ENCODE results near the gene SYT15. TPM values are rescaled to one million over a fixed set of nuclear protein-coding genes. Genes with fewer than 3 reads are reported as not detected.

Gene SYT15
- polyA plus RNA-seq, 3 donors = 0.23 to 0.31 TPM; not detected in 1

DNA sequence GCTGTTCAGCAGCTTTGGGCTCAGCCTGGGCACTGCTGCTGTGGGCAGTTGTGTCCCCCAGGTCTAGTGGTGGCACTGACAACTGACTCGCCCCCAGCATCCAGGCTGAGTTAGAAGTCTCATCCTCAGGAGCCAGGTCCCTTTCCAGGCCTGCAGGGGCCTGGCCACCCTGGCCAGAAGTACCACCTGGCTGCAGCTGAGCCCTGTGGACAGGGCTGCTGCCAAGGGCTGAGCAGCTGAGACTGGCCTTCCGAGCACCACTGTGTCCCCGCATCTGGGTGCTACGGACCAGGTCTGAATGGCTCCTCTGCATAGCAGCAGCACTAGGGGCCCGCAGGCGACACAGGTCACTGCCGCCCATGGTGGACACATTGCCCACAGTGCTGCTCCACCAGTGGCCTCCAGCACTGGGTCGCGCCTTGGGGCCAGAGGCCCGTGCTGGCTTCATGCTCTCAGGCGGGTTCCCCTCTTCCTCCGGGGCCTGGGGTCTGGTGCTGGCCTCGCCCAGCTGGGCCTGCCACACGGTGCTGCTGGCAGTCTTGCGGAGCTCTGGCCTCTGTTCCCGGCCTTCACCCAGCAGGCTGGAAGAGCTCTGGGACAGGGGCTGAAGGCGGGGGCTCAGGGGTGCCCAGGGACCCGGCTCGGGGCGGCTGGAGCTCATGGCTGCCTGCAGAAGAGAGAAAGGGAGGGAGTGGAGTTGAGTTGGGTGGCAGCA lies 28.7 kb upstream of the SYT15 start:
- DNase-seq = no peak
- Histone ChIP-seq H3K27me3 (ENCODE audit: control insufficient read depth in 2 of 2, insufficient read depth in 2 of 2, low read length in 2 of 2) (peaks cover 4 to 16% of the 10 kb centered on the region in 2 donors), H3K9ac (ENCODE audit: insufficient read depth, low read length, poor library complexity, severe bottlenecking) (no peak overlapping the region)

More for the DNA sequence above, 28.7 kb upstream of the SYT15 start:
- Histone ChIP-seq H3K4me2 (replicated peaks; ENCODE audit: extremely low read depth, low read length, poor library complexity, severe bottlenecking) (no peak overlapping the region), H2AFZ (ENCODE audit: insufficient read depth, low read depth, low read length, poor library complexity, severe bottlenecking) (no peak overlapping the region), H3K27ac (ENCODE audit: low read depth in 1 of 2, low read length in 2 of 2) (no peak overlapping the region), H3K4me1 (ENCODE audit: control insufficient read depth in 1 of 2, insufficient read depth in 2 of 2, low read length in 2 of 2) (no peaks in the 10 kb centered on the region), H3K9me3 (replicated peaks in 1 of 2; ENCODE audit: control insufficient read depth in 1 of 2, insufficient read depth in 1 of 2, low read length in 2 of 2) (peaks cover 0 to under 1% of the 10 kb centered on the region in 2 donors), H4K20me1 (ENCODE audit: insufficient read depth, low read length) (no peaks in the 10 kb centered on the region), H3K79me2 (ENCODE audit: insufficient read depth, low read length) (no peaks in the 10 kb centered on the region), H3K4me3 (replicated peaks in 1 of 3; ENCODE audit: low read depth in 2 of 3, low read length in 3 of 3) (no peak overlapping the region), H3K36me3 (replicated peaks in 1 of 2; ENCODE audit: control insufficient read depth in 1 of 2, insufficient read depth in 2 of 2, low read length in 2 of 2) (no peaks in the 10 kb centered on the region)
- 85% methylated on average over 20 of the region's 20 CpGs for WGBS (ENCODE audit: insufficient coverage)
- Mint-ChIP-seq H3K4me1 (no peaks in the 10 kb centered on the region), H3K27me3 (ENCODE audit: low read depth in 3 of 3) (peaks cover 0 to 2% (median 0%) of the 10 kb centered on the region in 3 donors), H3K27ac (no peak overlapping the region), H3K36me3 (no peaks in the 10 kb centered on the region), H3K9me3 (no peaks in the 10 kb centered on the region), H3K4me3 (no peak overlapping the region)
- intact Hi-C loops (cut with micrococcal nuclease) = no loop called here
- TF ChIP-seq CTCF (IDR thresholded peaks at IDR 0.05) = no peak
